H7 (cell line): Measurements from ENCODE around the gene CST6. TPM values are rescaled to one million over a fixed set of nuclear protein-coding genes. Genes with fewer than 3 reads are reported as not detected.
"Not testable (repeated sequence)": the region's sequence is repeated elsewhere in the genome, so short reads cannot be mapped to it uniquely, and the experiment has no call there.

Source experiments
- DNase-seq: peaks from one replicate; pipeline ENCODE4 v3.0.0; 2012
- H3K27me3 ChIP-seq: 2 replicates; pipeline ENCODE4 v1.6.0; 2011; ENCODE audit warnings: mild to moderate bottlenecking, low read length; ENCODE audit not compliant: control insufficient read depth, insufficient read depth
- H3K36me3 ChIP-seq: replicated peaks from 2 replicates; pipeline ENCODE4 v1.5.1; 2011; ENCODE audit warnings: low read length; ENCODE audit not compliant: control insufficient read depth, insufficient read depth
- H3K4me3 ChIP-seq: 2 replicates; pipeline ENCODE4 v1.5.1; 2011; ENCODE audit warnings: low read depth, mild to moderate bottlenecking, control low read depth, low read length, moderate library complexity; ENCODE audit not compliant: insufficient read depth
- total RNA-seq: library from RNA; depleted of rRNA; stranded (reverse); fragments of >200 nt; shearing (Covaris generic); gene quantifications from 2 replicates; pipeline ENCODE4 v1.2.3, GENCODE V29; 2014

The CST6 gene
- total RNA-seq, 1 experiment from 2014 or later: not detected

GRCh38 chr11:66006134-66006890, 5.5 kb upstream of the CST6 start:
- Histone ChIP-seq H3K36me3 (peaks cover 10% of the 10 kb centered on the region), H3K27me3 (no peaks in the 10 kb centered on the region), H3K4me3 (no peak overlapping the region)
- DNase-seq: peak; percentile 49

- Histone ChIP-seq H3K27me3 (no peaks in the 10 kb centered on the region; the same call in 1 of the 2 replicates), H3K4me3 (no peak overlapping the region), H3K36me3 (peaks cover 10% of the 10 kb centered on the region)
- no peak for DNase-seq
Measured at GRCh38 chr11:66006891-66007176, 5.0 kb upstream of the CST6 start.

- H3K27me3 ChIP-seq: no peaks in the 10 kb centered on the region; the same call in 1 of the 2 replicates
- H3K4me3 ChIP-seq: no peak overlapping the region
- peaks cover 10% of the 10 kb centered on the region for H3K36me3 ChIP-seq
- DNase-seq: peak; percentile 60
Measured at GRCh38 chr11:66007201-66007634, 4.6 kb upstream of the CST6 start.

- H3K4me3 ChIP-seq: no peak overlapping the region
- DNase-seq: no peak
- peaks cover 10% of the 10 kb centered on the region for H3K36me3 ChIP-seq
- no peaks in the 10 kb centered on the region; the same call in 1 of the 2 replicates for H3K27me3 ChIP-seq
Measured at GRCh38 chr11:66008095-66008467, 3.7 kb upstream of the CST6 start.

GRCh38 chr11:66008468-66009101, 3.2 kb upstream of the CST6 start:
- Histone ChIP-seq H3K27me3 (no peaks in the 10 kb centered on the region; the same call in 1 of the 2 replicates), H3K36me3 (peaks cover 9% of the 10 kb centered on the region), H3K4me3 (no peak overlapping the region)
- DNase-seq: peak; percentile 56

- H3K36me3 ChIP-seq, H3K4me3 ChIP-seq, H3K27me3 ChIP-seq, DNase-seq: not testable (repeated sequence)
Measured at GRCh38 chr11:66010036-66010435, 1.8 kb upstream of the CST6 start.

- no peaks in the 10 kb centered on the region for H3K36me3 ChIP-seq
- H3K27me3 ChIP-seq: no peaks in the 10 kb centered on the region; the same call in 1 of the 2 replicates
- peak; percentile 56 for DNase-seq
- no peak overlapping the region for H3K4me3 ChIP-seq
Measured at GRCh38 chr11:66011239-66011784, 496 bp upstream of the CST6 start.

GRCh38 chr11:66012371-66012945, 650 bp downstream of the CST6 start:
- peak; percentile 67 for DNase-seq
- H3K4me3 ChIP-seq: no peak overlapping the region; the same call in 1 of the 2 replicates
- H3K36me3 ChIP-seq: no peaks in the 10 kb centered on the region
- no peaks in the 10 kb centered on the region; the same call in 1 of the 2 replicates for H3K27me3 ChIP-seq

- DNase-seq: peak; percentile 62
- H3K27me3 ChIP-seq: no peaks in the 10 kb centered on the region; the same call in 1 of the 2 replicates
- no peaks in the 10 kb centered on the region for H3K36me3 ChIP-seq
- no peak overlapping the region for H3K4me3 ChIP-seq
Measured at GRCh38 chr11:66012946-66013761, 1.3 kb downstream of the CST6 start.

- Histone ChIP-seq H3K4me3 (no peak overlapping the region), H3K36me3 (no peaks in the 10 kb centered on the region), H3K27me3 (no peaks in the 10 kb centered on the region; the same call in 1 of the 2 replicates)
- DNase-seq: no peak
Measured at GRCh38 chr11:66013762-66014100, 1.9 kb downstream of the CST6 start.

- no peaks in the 10 kb centered on the region; the same call in 1 of the 2 replicates for H3K27me3 ChIP-seq
- no peak for DNase-seq
- no peaks in the 10 kb centered on the region for H3K36me3 ChIP-seq
Measured at GRCh38 chr11:66014804-66015453, 3.1 kb downstream of the CST6 start.

GRCh38 chr11:66015454-66015881, 3.7 kb downstream of the CST6 start:
- H3K27me3 ChIP-seq: no peaks in the 10 kb centered on the region; the same call in 1 of the 2 replicates
- no peak overlapping the region for H3K4me3 ChIP-seq
- DNase-seq: no peak
- no peaks in the 10 kb centered on the region for H3K36me3 ChIP-seq

More at GRCh38 chr11:66014804-66015453, 3.1 kb downstream of the CST6 start:
- H3K4me3 ChIP-seq: no peak overlapping the region

- Histone ChIP-seq H3K4me3 (no peak overlapping the region), H3K36me3 (no peaks in the 10 kb centered on the region), H3K27me3 (no peaks in the 10 kb centered on the region; the same call in 1 of the 2 replicates)
- DNase-seq: no peak
Measured at GRCh38 chr11:66015936-66016792, 4.4 kb downstream of the CST6 start.
